HUES64 (cell line): ENCODE data around the gene FAM53B.

ENCODE experiments used
- H3K27ac ChIP-seq: 2 replicates; pipeline ENCODE4 v1.7.0; 2013; ENCODE audit warnings: low read depth, low read length, inconsistent platforms
- H3K27me3 ChIP-seq: 2 replicates; pipeline ENCODE4 v1.6.1; 2013; ENCODE audit warnings: mild to moderate bottlenecking, low read length; ENCODE audit not compliant: insufficient read depth
- H3K36me3 ChIP-seq: 2 replicates; pipeline ENCODE4 v1.6.1; 2013; ENCODE audit warnings: mild to moderate bottlenecking, low read length; ENCODE audit not compliant: insufficient read depth
- H3K4me1 ChIP-seq: 2 replicates; pipeline ENCODE4 v1.6.1; 2013; ENCODE audit warnings: mild to moderate bottlenecking, low read length, moderate library complexity; ENCODE audit not compliant: insufficient read depth
- H3K4me3 ChIP-seq: 2 replicates; pipeline ENCODE4 v1.5.1; 2013; ENCODE audit warnings: mild to moderate bottlenecking, low read length, moderate library complexity
- H3K9ac ChIP-seq: 2 replicates; pipeline ENCODE4 v1.6.1; 2013; ENCODE audit warnings: mild to moderate bottlenecking, low read depth, low read length
- H3K9me3 ChIP-seq: 2 replicates; pipeline ENCODE4 v1.6.1; 2013; ENCODE audit warnings: low read depth, low read length; ENCODE audit not compliant: insufficient read depth
- WGBS: fragments of 150-250, 120-280 bp; methylation state at CpG from one replicate; pipeline ENCODE4 v1.1.7; 2013; ENCODE audit warnings: missing lambda C conversion rate; 5-methylcytosine and 5-hydroxymethylcytosine counted together

FAM53B gene

GRCh38 chr10:124734311-124735166 lies 9.6 kb downstream of the FAM53B start:
- Histone ChIP-seq H3K36me3 (no peaks in the 10 kb centered on the region), H3K9ac (no peak overlapping the region)

GRCh38 chr10:124733571-124734245 lies 10.5 kb downstream of the FAM53B start:
- Histone ChIP-seq H3K36me3 (no peaks in the 10 kb centered on the region), H3K4me3 (no peak overlapping the region), H3K27me3 (no peaks in the 10 kb centered on the region), H3K9me3 (no peaks in the 10 kb centered on the region), H3K9ac (no peak overlapping the region), H3K27ac (no peak overlapping the region), H3K4me1 (peaks cover 9% of the 10 kb centered on the region)
- WGBS, result 91% methylated on average over 13 of the region's 13 CpGs

More at GRCh38 chr10:124734311-124735166, 9.6 kb downstream of the FAM53B start:
- WGBS, result 94% methylated on average over 16 of the region's 16 CpGs
- no peaks in the 10 kb centered on the region for H3K27me3 ChIP-seq
- no peaks in the 10 kb centered on the region for H3K9me3 ChIP-seq
- H3K4me1 ChIP-seq, result peaks cover 17% of the 10 kb centered on the region
- H3K27ac ChIP-seq, result no peak overlapping the region
- no peak overlapping the region for H3K4me3 ChIP-seq

- H3K27ac ChIP-seq, result no peak overlapping the region
- no peaks in the 10 kb centered on the region for H3K9me3 ChIP-seq
- H3K4me1 ChIP-seq, result peaks cover 14% of the 10 kb centered on the region
- H3K9ac ChIP-seq, result no peak overlapping the region
- H3K27me3 ChIP-seq, result no peaks in the 10 kb centered on the region
- 90% methylated on average over 14 of the region's 14 CpGs for WGBS
- H3K4me3 ChIP-seq, result no peak overlapping the region
- H3K36me3 ChIP-seq, result no peaks in the 10 kb centered on the region
Observed at GRCh38 chr10:124732931-124733570, 11.1 kb downstream of the FAM53B start.

- Histone ChIP-seq H3K4me1 (peaks cover 5% of the 10 kb centered on the region; the same call in 1 of the 2 replicates), H3K4me3 (no peak overlapping the region), H3K9me3 (no peaks in the 10 kb centered on the region), H3K36me3 (no peaks in the 10 kb centered on the region), H3K9ac (no peak overlapping the region), H3K27me3 (no peaks in the 10 kb centered on the region), H3K27ac (no peak overlapping the region)
- WGBS, result 96% methylated on average over 9 of the region's 9 CpGs
Observed at GRCh38 chr10:124731551-124731950, 12.6 kb downstream of the FAM53B start.

GRCh38 chr10:124730790-124731189 lies 13.4 kb downstream of the FAM53B start:
- H3K4me1 ChIP-seq, result peaks cover 5% of the 10 kb centered on the region; the same call in 1 of the 2 replicates
- 93% methylated on average over 3 of the region's 3 CpGs for WGBS
- no peak overlapping the region for H3K27ac ChIP-seq
- H3K36me3 ChIP-seq, result no peaks in the 10 kb centered on the region
- no peaks in the 10 kb centered on the region for H3K9me3 ChIP-seq
- no peak overlapping the region for H3K4me3 ChIP-seq
- H3K9ac ChIP-seq, result no peak overlapping the region
- H3K27me3 ChIP-seq, result no peaks in the 10 kb centered on the region

- Histone ChIP-seq H3K27me3 (no peaks in the 10 kb centered on the region), H3K27ac (no peak overlapping the region), H3K9me3 (no peaks in the 10 kb centered on the region), H3K36me3 (no peaks in the 10 kb centered on the region), H3K4me3 (no peak overlapping the region), H3K9ac (no peak overlapping the region), H3K4me1 (peaks cover 13% of the 10 kb centered on the region; the same call in 1 of the 2 replicates)
- 79% methylated on average over 8 of the region's 8 CpGs for WGBS
Observed at GRCh38 chr10:124728830-124729661, 15.1 kb downstream of the FAM53B start.

GRCh38 chr10:124728071-124728829 lies 15.9 kb downstream of the FAM53B start:
- peaks cover 13% of the 10 kb centered on the region; the same call in 1 of the 2 replicates for H3K4me1 ChIP-seq
- no peak overlapping the region for H3K4me3 ChIP-seq
- H3K36me3 ChIP-seq, result no peaks in the 10 kb centered on the region
- no peak overlapping the region for H3K27ac ChIP-seq
- no peaks in the 10 kb centered on the region for H3K9me3 ChIP-seq
- WGBS, result 84% methylated on average over 13 of the region's 14 CpGs
- H3K27me3 ChIP-seq, result no peaks in the 10 kb centered on the region
- no peak overlapping the region for H3K9ac ChIP-seq

GRCh38 chr10:124727361-124727960 lies 16.7 kb downstream of the FAM53B start:
- Histone ChIP-seq H3K9ac (no peak overlapping the region), H3K4me3 (no peak overlapping the region)
- 94% methylated on average over 6 of the region's 6 CpGs for WGBS

GRCh38 chr10:124725791-124726190 lies 18.4 kb downstream of the FAM53B start:
- Histone ChIP-seq H3K4me1 (peaks cover 13% of the 10 kb centered on the region; the same call in 1 of the 2 replicates), H3K9ac (no peak overlapping the region), H3K27me3 (no peaks in the 10 kb centered on the region), H3K36me3 (no peaks in the 10 kb centered on the region), H3K9me3 (no peaks in the 10 kb centered on the region), H3K27ac (no peak overlapping the region), H3K4me3 (no peak overlapping the region)
- 94% methylated on average over 7 of the region's 7 CpGs for WGBS

More at GRCh38 chr10:124727361-124727960, 16.7 kb downstream of the FAM53B start:
- Histone ChIP-seq H3K9me3 (no peaks in the 10 kb centered on the region), H3K4me1 (peaks cover 13% of the 10 kb centered on the region; the same call in 1 of the 2 replicates), H3K27ac (no peak overlapping the region), H3K27me3 (no peaks in the 10 kb centered on the region), H3K36me3 (no peaks in the 10 kb centered on the region)
